Esophagus squamous epithelium (tissue), 4 donors: ENCODE results near the gene MAP3K9.

ENCODE experiments used
- POLR2A ChIP-seq, 4 donors: fragments of 450-650 bp; IDR thresholded peaks; one replicate each; pipeline ENCODE4 v1.6.1; 2017; ENCODE audit warnings: antibody characterized with exemption in 4 of 4, mild to moderate bottlenecking in 4 of 4, moderate library complexity in 3 of 4
- TF ChIP-seq, protein P1 (sequence below), 6 experiments: fragments of 450-650 bp in 4 of 6; fragments of 200-600 bp in 2 of 6; sonication (generic) in 2 of 6; IDR thresholded peaks; one replicate each; pipeline ENCODE4 v1.5.1; 2016 to 2019; ENCODE audit warnings: antibody characterized with exemption in 6 of 6, mild to moderate bottlenecking in 4 of 6, moderate library complexity in 4 of 6

DNA sequence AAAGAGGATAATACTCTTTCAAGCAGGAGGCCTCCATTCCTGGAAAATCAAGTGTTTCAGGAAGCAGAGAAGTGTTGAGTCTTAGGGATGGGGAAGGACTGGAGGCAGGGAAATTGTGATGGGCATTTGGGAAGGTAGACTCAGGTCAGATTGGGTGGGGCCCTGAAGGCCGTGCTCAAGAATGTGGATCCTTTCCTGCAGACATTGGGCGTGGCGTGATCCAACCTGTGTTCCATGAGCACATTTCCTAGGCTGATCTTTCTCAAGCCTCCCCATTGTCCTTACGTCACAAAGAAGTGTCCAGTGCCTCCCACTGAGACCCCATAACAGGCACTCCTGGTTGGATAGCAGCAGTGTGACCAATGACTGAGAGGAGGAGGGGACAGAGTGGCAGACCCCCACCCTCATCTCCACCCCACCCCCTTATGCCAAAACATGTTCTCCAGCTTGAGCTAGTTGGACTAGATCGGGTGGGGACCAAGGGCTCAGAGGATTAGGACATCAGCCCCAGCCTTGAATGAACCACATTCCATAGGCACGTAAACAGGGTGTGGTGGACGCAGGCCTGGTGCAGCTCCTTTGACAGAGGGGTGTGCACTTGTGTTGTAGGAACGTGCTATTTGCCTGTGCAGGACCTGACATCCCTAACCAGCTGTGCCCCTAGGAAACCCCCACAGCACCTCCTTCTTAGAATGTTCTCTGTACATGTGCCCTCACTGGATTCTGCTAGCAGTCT is 90.8 kb downstream of the MAP3K9 start:
- TF ChIP-seq, protein P1, sequence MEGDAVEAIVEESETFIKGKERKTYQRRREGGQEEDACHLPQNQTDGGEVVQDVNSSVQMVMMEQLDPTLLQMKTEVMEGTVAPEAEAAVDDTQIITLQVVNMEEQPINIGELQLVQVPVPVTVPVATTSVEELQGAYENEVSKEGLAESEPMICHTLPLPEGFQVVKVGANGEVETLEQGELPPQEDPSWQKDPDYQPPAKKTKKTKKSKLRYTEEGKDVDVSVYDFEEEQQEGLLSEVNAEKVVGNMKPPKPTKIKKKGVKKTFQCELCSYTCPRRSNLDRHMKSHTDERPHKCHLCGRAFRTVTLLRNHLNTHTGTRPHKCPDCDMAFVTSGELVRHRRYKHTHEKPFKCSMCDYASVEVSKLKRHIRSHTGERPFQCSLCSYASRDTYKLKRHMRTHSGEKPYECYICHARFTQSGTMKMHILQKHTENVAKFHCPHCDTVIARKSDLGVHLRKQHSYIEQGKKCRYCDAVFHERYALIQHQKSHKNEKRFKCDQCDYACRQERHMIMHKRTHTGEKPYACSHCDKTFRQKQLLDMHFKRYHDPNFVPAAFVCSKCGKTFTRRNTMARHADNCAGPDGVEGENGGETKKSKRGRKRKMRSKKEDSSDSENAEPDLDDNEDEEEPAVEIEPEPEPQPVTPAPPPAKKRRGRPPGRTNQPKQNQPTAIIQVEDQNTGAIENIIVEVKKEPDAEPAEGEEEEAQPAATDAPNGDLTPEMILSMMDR (IDR thresholded peaks at IDR 0.05), result no peak
- TF ChIP-seq POLR2A (IDR thresholded peaks at IDR 0.05), result no peak
